Mucosa of gallbladder (tissue), 1 donor: Measurements from ENCODE around the gene PRKCSH. TPM values are rescaled to one million over a fixed set of nuclear protein-coding genes. Genes with fewer than 3 reads are reported as not detected.
"Not testable (repeated sequence)": the region's sequence is repeated elsewhere in the genome, so short reads cannot be mapped to it uniquely, and the experiment has no call there.

Experiments
- DNase-seq: peaks from one replicate; pipeline ENCODE4 v3.0.0-alpha.2; 2020; ENCODE audit warnings: low spot score
- total RNA-seq: library from RNA; stranded (reverse); gene quantifications from one replicate; pipeline ENCODE4 v1.2.1, GENCODE V29; 2021
- donor health status: DM: no; HTN: no; CAD: no.

PRKCSH gene, protein sequence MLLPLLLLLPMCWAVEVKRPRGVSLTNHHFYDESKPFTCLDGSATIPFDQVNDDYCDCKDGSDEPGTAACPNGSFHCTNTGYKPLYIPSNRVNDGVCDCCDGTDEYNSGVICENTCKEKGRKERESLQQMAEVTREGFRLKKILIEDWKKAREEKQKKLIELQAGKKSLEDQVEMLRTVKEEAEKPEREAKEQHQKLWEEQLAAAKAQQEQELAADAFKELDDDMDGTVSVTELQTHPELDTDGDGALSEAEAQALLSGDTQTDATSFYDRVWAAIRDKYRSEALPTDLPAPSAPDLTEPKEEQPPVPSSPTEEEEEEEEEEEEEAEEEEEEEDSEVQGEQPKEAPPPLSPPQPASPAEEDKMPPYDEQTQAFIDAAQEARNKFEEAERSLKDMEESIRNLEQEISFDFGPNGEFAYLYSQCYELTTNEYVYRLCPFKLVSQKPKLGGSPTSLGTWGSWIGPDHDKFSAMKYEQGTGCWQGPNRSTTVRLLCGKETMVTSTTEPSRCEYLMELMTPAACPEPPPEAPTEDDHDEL
- 357 TPM for total RNA-seq

DNA sequence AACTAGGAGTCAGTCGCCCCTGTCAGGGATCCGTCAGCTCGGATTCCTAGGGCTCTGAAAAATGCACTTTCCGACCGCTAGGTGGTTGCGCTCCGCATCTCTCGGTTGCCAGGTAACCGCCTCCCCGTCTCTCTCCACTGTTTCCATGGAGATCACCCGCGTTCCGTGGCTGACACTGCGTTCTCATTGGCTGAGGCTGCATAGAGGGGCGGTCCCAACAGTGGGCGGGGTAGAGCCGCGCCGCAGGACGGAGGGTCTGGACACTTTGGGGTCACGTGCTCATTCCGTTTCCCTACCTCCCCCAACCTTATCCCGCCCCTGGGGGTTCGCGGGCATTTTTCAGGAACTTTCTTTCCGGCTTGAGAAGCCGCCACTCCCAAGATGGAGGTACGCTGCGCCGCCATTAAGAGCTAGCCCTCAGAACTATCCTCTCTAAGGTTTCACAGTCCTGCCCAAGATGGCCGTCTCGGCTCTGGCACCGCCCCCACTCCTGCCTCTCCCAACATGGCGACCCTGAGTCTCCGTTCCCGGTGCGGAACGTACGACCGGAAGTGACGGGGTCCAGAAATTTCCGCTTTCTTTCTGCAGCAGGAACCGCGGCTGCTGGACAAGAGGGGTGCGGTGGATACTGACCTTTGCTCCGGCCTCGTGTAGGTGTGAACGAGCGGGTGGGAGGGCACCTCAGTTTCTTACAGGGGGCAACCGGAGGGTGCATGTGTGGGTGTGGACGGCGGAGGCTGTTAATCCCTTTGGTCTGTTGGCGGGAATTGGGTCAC lies at the start of gene PRKCSH, which contains the start of gene ODAD3:
PRKCSH (plus strand) TSS at position 579 of the 776 bp plus-strand sequence. CDS start 483 bp downstream, outside the sequence.
ODAD3 (minus strand) TSS at position 65 of the 776 bp plus-strand sequence. CDS start 105 bp downstream, outside the sequence.
- DNase-seq, result peak; percentile 100

DNA sequence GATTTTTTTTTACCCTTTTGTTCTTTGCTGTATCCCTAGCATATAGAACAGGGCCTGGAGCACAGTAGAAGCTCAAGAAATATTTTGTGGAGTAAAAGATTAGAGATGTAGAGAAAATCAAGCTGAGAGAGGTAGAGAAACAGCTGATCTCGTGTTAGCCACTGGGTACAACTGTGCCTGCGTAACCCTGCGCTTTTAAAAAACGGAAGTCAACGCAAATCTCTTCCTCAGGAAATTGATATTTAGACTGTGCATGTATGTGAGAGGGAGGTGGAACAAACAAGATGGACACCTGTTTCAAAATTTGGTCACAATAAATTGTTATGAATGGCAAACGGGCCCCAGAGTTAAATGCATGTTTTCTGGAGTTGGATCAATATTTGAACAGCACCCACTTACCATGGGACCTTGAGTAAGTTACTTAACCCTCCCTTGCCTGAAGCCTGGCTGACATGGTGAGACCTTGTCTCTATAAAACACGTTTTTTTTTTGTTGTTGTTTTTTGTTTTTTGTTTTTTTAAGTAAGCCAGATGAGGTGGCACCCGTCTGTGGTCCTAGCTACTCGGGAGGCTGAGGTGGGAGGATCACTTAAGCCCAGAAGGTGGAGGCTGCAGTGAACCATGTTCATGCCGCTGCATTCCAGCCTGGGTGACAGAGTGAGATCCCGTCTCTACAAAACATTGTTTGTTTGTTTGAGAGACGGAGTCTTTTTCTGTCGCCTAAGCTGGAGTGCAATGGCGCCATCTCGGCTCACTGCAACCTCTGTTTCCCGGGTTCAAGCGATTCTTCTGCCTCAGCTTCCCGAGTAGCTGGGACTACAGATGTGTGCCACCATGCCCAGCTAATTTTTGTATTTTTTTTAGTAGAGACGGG lies 48.0 kb upstream of the PRKCSH start:
- no peak for DNase-seq

DNA sequence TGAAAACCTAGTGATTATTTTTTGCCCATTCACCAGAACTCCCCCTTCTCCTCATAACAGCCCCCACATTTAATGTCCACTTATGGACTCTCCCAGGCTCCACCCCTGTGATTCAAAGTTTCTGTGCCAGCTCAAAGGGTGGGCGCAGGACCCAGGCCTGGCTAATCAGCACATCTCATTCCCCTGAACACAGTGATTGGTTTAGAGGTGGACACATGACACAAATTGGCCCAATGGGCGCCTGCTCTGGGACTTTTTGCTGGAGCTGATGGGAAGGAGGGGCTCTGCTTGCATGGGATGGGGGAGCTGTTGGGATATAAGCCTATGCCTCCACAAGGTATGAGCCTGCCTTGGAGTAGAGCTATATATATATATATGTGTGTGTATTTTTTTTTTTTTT lies 45.1 kb upstream of the PRKCSH start:
- DNase-seq, result no peak

DNA sequence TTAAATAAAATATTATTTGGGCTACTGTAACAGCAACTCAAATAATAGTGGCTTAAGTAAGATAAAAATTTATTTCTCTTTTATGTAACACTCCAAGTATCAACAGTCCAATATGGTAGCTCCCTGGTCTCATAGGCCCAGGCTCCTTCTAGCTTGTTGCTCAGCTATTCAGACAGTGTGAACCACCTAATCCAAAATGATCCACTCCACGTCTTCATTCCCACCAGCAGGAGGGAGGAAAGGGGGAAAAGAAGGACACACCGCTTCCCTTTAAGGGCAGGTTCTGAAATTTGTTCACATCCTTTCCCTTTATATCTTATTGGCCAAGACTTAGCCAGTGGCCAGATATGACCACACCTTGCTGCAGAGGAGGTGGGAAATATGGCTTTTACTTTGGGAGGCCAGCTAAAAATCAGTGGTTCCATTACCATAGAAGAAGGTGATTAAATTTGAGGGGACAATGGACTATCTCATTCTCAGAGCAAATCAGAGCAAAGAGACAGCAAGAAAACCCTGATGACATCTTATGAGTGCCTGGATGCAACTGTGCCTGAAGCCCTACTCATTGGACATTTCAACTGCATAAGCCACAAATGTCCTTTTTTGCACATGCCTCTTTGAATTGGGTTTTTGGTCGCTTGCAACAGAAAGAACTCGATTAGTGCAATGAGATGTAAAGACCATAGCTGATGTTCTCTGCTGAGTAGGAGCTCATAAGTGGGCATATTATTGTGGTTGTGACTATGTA lies 44.3 kb upstream of the PRKCSH start:
- DNase-seq, result no peak

GRCh38 chr19:11397089-11397610 lies 38.3 kb upstream of the PRKCSH start:
- DNase-seq, result no peak

DNA sequence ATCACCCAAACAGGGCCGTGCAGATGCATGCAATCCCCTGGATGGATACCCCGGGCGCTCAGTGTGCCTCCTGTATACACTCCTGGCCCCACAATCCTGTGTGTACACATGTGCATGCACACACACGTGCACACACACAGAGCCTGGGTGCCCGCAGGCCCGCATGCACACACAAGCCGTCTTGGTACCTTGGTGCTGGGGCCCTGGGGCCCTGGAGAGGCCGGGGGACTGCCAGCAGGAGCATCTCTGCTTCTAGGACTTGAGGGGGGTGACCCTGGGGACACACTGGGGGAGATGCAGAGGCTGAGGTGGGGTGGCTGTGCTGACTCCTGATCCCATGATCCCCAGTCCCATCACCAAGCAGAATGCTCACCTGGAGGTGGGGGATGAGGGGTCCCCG lies 35.8 kb upstream of the PRKCSH start:
- DNase-seq, result no peak

DNA sequence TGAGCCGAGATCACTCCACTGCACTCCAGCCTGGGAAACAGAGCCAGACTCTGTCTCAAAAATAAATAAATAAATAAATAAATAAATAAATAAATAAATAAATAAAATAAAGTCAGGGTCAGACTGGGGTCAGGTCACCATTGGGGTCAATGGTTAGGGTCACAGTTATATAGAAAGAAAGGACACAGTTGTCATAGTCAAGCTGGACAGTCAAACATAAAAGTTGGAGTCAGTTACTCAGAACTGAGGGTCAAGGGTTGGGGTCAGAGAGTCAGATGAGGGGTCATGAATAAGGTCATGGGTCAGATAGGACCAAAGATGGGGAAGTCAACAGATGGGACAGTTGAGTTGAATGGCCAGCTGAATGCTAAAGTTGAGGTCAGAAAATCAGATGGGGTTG lies 34.6 kb upstream of the PRKCSH start:
- DNase-seq, result no peak

- DNase-seq, result no peak
These were observed 33.5 kb upstream of the PRKCSH start for GRCh38 chr19:11401808-11402543.

DNA sequence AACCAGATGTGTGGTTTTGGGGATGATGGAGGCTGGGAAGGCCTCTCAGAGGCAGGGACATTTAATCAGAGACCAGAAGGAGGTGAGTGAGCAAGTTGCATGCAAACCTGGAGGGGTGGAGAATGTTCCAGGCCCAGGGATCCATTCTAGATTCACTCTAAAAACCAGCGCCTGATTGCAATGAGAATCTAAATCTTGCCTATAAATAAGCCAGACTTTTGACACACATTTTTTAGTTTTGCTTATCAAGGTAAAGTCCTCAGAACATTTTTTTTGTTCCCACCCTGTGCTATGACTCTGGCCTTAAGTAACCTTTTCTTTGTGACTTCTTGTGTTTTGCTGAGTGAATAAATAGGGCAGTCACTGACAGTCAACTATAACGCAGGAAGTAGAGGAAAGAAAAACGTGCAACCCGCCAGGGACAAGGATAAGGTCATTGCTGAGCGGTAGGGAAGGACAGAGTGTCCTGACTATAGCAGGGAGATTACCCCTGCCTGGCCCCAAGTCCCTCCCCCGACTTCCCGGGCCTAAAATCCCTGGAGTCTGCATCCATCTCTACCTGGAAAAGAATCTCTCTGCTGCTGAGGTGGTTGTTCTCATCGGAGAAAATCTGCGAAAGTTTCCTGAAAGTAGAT lies 30.7 kb upstream of the PRKCSH start:
- no peak for DNase-seq

GRCh38 chr19:11405846-11406643 lies 29.4 kb upstream of the PRKCSH start:
- no peak for DNase-seq

GRCh38 chr19:11406703-11407236 lies 28.7 kb upstream of the PRKCSH start:
- not testable (repeated sequence) for DNase-seq

DNA sequence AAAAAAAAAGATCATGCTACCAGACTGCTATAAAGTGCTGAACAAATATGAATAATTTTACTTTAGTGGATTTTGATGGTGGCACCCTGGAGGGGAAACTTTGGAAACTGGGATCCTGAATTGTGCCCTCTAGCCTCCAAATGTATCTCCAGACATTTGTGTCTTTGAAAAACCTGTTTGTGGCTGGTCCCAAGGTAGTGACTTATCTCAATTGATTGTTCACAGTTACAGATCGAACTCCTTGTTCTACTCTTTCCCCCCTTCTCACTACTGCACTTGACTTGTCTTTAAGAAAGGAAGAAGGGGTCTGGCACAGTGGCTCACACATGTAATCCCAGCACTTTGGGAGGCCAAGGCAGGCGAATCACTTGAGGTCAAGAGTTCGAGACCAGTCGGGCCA lies 26.8 kb upstream of the PRKCSH start:
- DNase-seq, result no peak

- DNase-seq, result no peak
These were observed 24.8 kb upstream of the PRKCSH start for GRCh38 chr19:11410682-11411081.

DNA sequence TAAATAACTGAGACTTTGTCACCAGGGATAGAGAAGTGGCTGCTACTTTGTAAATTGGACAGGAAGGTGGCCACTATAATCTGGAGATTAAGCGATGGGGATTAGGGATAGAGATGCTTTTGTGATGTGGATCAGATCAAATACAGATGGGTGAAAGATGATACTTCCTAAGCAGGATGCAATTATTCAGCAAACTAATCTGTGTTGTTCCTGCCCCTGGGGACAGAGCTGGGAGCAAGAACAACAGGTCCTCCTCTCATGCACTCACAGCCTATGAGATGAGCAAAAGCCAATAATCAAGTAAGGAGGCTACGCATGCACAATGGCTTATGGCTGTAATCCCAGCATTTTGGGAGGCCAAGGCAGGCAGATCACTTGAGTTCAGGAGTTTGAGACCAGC lies 20.9 kb upstream of the PRKCSH start:
- DNase-seq, result no peak

GRCh38 chr19:11416346-11417052 lies 18.9 kb upstream of the PRKCSH start:
- no peak for DNase-seq

- no peak for DNase-seq
These were observed 17.3 kb upstream of the PRKCSH start for GRCh38 chr19:11418094-11418548.
